Naive thymus-derived CD4-positive, alpha-beta T cell (primary cell): ENCODE results near the gene APOB. TPM values are rescaled to one million over a fixed set of nuclear protein-coding genes. Genes with fewer than 3 reads are reported as not detected.
A peak's percentile ranks its signal among the peaks of the same experiment; 100 is the strongest.

ENCODE experiments used
- ATAC-seq: fragments of 150-1000 bp; cut with Tn5 transposase; 2 replicates; pipeline ENCODE4 v1.10.0; 2021; ENCODE audit warnings: mild to moderate bottlenecking, moderate library complexity
- CTCF ChIA-PET: fragments of 350-600 bp; sonication (Branson Sonifier 250); formaldehyde crosslinking; loops from one replicate; lab custom pipeline; 2021; ENCODE audit warnings: antibody characterized with exemption; lab: Charles Lee
- POLR2A ChIA-PET: fragments of 350-600 bp; sonication (Branson Sonifier 250); formaldehyde crosslinking; loops from one replicate; lab custom pipeline; 2021; ENCODE audit warnings: antibody characterized with exemption, inconsistent platforms; lab: Charles Lee
- DNase-seq, 9 donors: peaks; one replicate each; pipeline versions ENCODE4 v3.0.0 to v3.0.0-alpha.2; 2020 to 2022; ENCODE audit warnings: mixed read lengths in 1 of 9
- H3K27ac ChIP-seq: one replicate; pipeline ENCODE4 v1.7.0; 2013; ENCODE audit warnings: mild to moderate bottlenecking, low read depth, low read length, moderate library complexity
- H3K27me3 ChIP-seq, 2 donors: one replicate each; pipeline ENCODE4 v1.7.0; 2013; ENCODE audit warnings: low read length in 2 of 2, mild to moderate bottlenecking in 2 of 2, moderate library complexity in 2 of 2; ENCODE audit not compliant: control insufficient read depth in 2 of 2, insufficient read depth in 2 of 2
- H3K36me3 ChIP-seq, 3 experiments: 1 replicate in 2 of 3; 2 replicates in 1 of 3; pipeline ENCODE4 v1.7.0; 2013; ENCODE audit warnings: low read length in 3 of 3, mild to moderate bottlenecking in 3 of 3, moderate library complexity in 1 of 3; ENCODE audit not compliant: insufficient read depth in 3 of 3, control insufficient read depth in 2 of 3
- H3K4me1 ChIP-seq, 2 donors: one replicate each; pipeline ENCODE4 v1.7.0; 2013; ENCODE audit warnings: low read length in 2 of 2, mild to moderate bottlenecking in 2 of 2, moderate library complexity in 1 of 2; ENCODE audit not compliant: control insufficient read depth in 2 of 2, insufficient read depth in 2 of 2
- H3K4me3 ChIP-seq: 2 replicates; pipeline ENCODE4 v1.7.0; 2013; ENCODE audit warnings: mild to moderate bottlenecking, low read length
- H3K9me3 ChIP-seq, 3 experiments: 1 replicate in 2 of 3; 2 replicates in 1 of 3; pipeline ENCODE4 v1.7.0; 2013; ENCODE audit warnings: low read length in 3 of 3; ENCODE audit not compliant: control insufficient read depth in 2 of 3
- H3K27ac Mint-ChIP-seq, 9 donors: one replicate each; pipeline ENCODE4 v1.8.0; 2020 to 2022; ENCODE audit warnings: mixed read lengths in 9 of 9, mild to moderate bottlenecking in 8 of 9, moderate library complexity in 5 of 9, inconsistent platforms in 2 of 9
- H3K27me3 Mint-ChIP-seq, 5 donors: one replicate each; pipeline ENCODE4 v1.8.0; 2021 to 2022; ENCODE audit warnings: mixed read lengths in 5 of 5, mild to moderate bottlenecking in 1 of 5
- H3K36me3 Mint-ChIP-seq, 5 donors: one replicate each; pipeline ENCODE4 v1.8.0; 2020 to 2022; ENCODE audit warnings: mixed read lengths in 5 of 5, mild to moderate bottlenecking in 3 of 5, inconsistent platforms in 1 of 5
- H3K4me1 Mint-ChIP-seq, 7 donors: one replicate each; pipeline ENCODE4 v1.8.0; 2020 to 2022; ENCODE audit warnings: mixed read lengths in 7 of 7, mild to moderate bottlenecking in 3 of 7, inconsistent platforms in 1 of 7
- H3K4me3 Mint-ChIP-seq, 10 donors: one replicate each; pipeline ENCODE4 v1.8.0; 2020 to 2022; ENCODE audit warnings: mild to moderate bottlenecking in 10 of 10, mixed read lengths in 10 of 10, moderate library complexity in 6 of 10, inconsistent platforms in 2 of 10
- H3K9me3 Mint-ChIP-seq, 11 donors: one replicate each; pipeline ENCODE4 v1.8.0; 2020 to 2022; ENCODE audit warnings: mixed read lengths in 11 of 11, mild to moderate bottlenecking in 4 of 11, inconsistent platforms in 1 of 11, moderate library complexity in 1 of 11
- intact Hi-C, 2 donors: fragments of 100-400 bp; cut with micrococcal nuclease; formaldehyde crosslinking; loops; one replicate each; pipeline ENCODE4 v1.15.1; 2023
- polyA plus RNA-seq, 2 donors: library from polyadenylated mRNA; unstranded; fragments of 300-500 nt; fragmentation: Illumina TruSeq; gene quantifications; one replicate each; pipeline ENCODE4 v1.2.3, GENCODE V29; 2021
- total RNA-seq, 6 experiments: library from RNA in 5 of 6; stranded (reverse) in 5 of 6; gene quantifications; 1 replicate in 5 of 6; 2 replicates in 1 of 6; pipeline ENCODE4 v1.2.3 and lab custom pipeline; 2021 to 2026

Gene APOB
- total and polyA plus RNA-seq, 7 experiments from 2014 or later = not detected

DNA sequence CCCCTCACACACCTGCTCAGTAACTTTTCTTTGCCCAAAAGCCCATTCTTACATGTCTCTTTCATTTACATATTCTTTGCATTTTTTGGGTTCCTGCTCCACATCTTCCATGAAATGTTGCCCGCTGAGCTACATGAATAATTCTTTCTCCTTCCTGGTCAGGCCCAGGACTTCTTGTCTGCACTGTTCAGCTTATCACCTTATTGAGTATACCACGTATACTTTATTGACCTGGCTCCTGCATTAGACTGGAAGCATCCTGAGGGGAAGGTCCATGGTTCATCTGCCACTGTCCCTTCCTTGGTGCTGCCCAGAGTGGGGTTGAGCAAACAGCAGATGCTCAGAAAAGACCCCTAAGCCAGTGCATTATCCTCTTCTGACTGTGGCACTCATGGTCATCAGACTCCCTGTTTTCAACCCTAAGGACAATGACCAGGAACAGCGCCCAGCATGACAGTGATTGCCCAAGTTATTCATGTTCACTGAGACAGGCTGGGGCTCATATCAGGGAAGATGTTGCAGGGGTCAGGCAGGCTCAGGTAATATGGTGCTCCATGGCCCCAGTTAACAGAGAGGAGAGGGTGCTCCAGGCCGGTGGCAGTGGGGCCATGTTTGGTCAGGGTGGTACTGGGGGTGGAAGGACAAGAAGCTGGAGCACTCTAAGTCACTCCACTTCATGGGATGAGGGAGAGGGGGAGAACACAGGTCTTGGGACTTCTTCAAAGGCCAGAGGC is 7.7 kb downstream of the APOB start:
- no peak overlapping the region for H3K4me3 Mint-ChIP-seq
- H3K4me3 ChIP-seq = no peak overlapping the region
- H3K27me3 ChIP-seq = no peaks in the 10 kb centered on the region
- H3K9me3 ChIP-seq = no peaks in the 10 kb centered on the region
- no peaks in the 10 kb centered on the region for H3K4me1 ChIP-seq
- H3K36me3 ChIP-seq = no peaks in the 10 kb centered on the region
- H3K27ac ChIP-seq = no peak overlapping the region
- H3K9me3 Mint-ChIP-seq = peaks cover 0 to 7% (median 0%) of the 10 kb centered on the region in 11 donors
- ChIA-PET POLR2A (no interaction called here), CTCF (no interaction called here)
- H3K36me3 Mint-ChIP-seq = no peaks in the 10 kb centered on the region
- DNase-seq (no peak), ATAC-seq (no peak)
- peaks cover 0 to 1% (median 0%) of the 10 kb centered on the region in 7 donors for H3K4me1 Mint-ChIP-seq
- peak overlapping the region in 1 of 9 donors; percentile 2 for H3K27ac Mint-ChIP-seq
- intact Hi-C loops = no loop called here
- H3K27me3 Mint-ChIP-seq = peaks cover 0 to 24% (median 10%) of the 10 kb centered on the region in 5 donors

DNA sequence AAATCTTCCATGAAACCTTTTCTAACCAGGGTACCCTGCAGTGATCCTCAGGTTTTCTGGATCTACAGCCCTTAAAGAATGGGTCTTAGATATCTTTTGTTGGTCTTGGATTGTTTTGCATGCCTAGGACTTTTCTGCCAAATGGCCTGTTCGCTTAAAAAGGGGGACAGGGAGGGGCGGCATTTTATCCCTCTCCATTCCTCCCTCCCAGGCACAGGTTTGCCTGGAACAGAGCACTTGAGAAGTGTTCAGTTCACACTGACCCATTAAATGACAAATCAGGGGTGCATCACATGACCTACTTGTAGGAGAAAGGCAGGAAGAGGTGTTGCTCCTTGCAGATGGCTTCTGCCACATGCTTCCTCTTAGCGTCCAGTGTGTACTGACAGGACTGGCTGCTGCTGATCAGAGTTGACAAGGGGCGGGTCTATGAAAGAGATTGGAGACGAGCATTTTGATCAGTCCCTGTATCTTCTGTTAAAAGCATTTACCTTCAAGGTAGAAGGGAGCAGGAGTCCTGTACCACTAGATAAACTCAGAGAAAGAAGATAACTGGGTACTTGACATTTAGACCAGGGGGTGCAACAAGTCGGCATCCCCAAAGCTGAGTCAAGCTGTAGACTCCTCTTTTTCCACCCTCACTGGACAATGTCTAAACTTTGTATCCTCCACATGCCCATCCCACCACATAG is 8.4 kb downstream of the APOB start:
- Mint-ChIP-seq H3K36me3 (no peaks in the 10 kb centered on the region), H3K27me3 (peaks cover 0 to 31% (median 10%) of the 10 kb centered on the region in 5 donors), H3K4me1 (peaks cover 0 to 1% (median 0%) of the 10 kb centered on the region in 7 donors), H3K27ac (peak overlapping the region in 1 of 9 donors; percentile 2), H3K9me3 (peaks cover 0 to 7% (median 0%) of the 10 kb centered on the region in 11 donors), H3K4me3 (no peak overlapping the region)
- no peaks in the 10 kb centered on the region for H3K9me3 ChIP-seq
- no peak overlapping the region for H3K4me3 ChIP-seq
- DNase-seq (no peak), ATAC-seq (no peak)
- ChIA-PET CTCF (no interaction called here), POLR2A (no interaction called here)
- no peaks in the 10 kb centered on the region for H3K4me1 ChIP-seq
- intact Hi-C loops = no loop called here
- no peaks in the 10 kb centered on the region for H3K27me3 ChIP-seq
- no peaks in the 10 kb centered on the region for H3K36me3 ChIP-seq
- no peak overlapping the region for H3K27ac ChIP-seq

DNA sequence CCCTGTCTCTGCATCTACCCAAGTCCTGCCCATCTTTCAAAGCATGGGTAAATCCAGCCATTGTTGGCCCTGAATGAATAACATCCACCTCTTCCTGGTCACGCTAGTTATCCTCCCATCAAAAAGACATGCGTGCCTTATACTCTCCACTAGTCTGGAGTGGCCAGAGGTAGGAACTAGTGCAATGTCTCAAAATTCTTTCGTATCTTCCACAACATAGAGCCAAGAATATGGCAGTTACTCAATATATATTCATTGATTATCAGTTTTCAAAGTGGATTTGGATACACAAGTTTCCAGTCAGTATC is 8.9 kb downstream of the APOB start:
- ATAC-seq = no peak
- intact Hi-C loops = no loop called here
- Mint-ChIP-seq H3K9me3 (peaks cover 0 to 7% (median 0%) of the 10 kb centered on the region in 11 donors), H3K27me3 (peaks cover 0 to 36% (median 10%) of the 10 kb centered on the region in 5 donors), H3K36me3 (no peaks in the 10 kb centered on the region), H3K4me3 (no peak overlapping the region), H3K27ac (no peak overlapping the region), H3K4me1 (peaks cover 0 to 1% (median 0%) of the 10 kb centered on the region in 7 donors)
- Histone ChIP-seq H3K27me3 (no peaks in the 10 kb centered on the region), H3K4me1 (no peaks in the 10 kb centered on the region), H3K36me3 (no peaks in the 10 kb centered on the region), H3K9me3 (no peaks in the 10 kb centered on the region), H3K27ac (no peak overlapping the region), H3K4me3 (no peak overlapping the region)
- ChIA-PET POLR2A (no interaction called here), CTCF (no interaction called here)
- DNase-seq = no peak

DNA sequence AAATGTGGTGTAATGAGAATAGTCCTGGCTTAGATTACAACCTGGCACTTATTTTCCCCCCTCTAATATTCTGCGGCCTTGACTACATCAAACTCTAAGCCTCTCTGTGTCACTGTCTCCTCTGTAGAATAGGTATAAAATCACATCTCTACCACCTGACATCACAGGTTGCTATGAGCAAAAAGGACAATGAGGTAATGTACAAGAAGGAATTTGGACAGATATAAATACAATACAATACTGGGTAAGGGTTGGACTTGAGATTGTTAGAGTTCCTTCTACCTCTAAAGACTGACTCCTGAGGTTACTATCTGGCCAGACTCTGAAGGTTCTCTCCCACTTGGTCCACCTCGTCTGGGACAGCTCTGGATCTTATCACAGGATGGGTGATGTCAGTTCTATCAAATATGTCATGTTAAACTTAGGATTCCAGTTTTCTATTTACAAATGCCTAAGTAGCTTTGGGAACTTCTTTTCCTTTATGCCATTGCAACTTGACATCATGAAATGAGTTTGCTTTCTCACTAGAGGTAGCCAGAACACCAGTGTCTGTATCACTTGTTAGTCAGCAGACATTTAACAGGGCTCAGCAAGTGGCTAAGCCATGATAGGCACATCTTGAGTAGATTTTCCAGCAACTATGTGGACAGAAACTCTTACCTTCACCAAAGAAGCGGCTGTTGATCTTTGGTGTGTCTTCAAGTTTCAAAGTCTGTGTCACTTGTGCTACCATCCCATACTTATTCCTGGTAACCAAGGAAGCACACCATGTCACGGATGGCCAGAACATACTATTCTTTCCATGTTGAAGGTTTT is 9.5 kb downstream of the APOB start:
- intact Hi-C loops = no loop called here
- ATAC-seq = no peak
- H3K4me1 Mint-ChIP-seq = peaks cover 0 to 1% (median 0%) of the 10 kb centered on the region in 7 donors
- H3K36me3 ChIP-seq = no peaks in the 10 kb centered on the region
- no peak for DNase-seq
- no peak overlapping the region for H3K4me3 Mint-ChIP-seq
- no peak overlapping the region for H3K4me3 ChIP-seq
- H3K27ac Mint-ChIP-seq = no peak overlapping the region
- no peaks in the 10 kb centered on the region for H3K36me3 Mint-ChIP-seq
- no peaks in the 10 kb centered on the region for H3K27me3 ChIP-seq
- no peaks in the 10 kb centered on the region for H3K4me1 ChIP-seq
- H3K27ac ChIP-seq = no peak overlapping the region
- H3K9me3 ChIP-seq = no peaks in the 10 kb centered on the region
- peaks cover 2 to 39% (median 10%) of the 10 kb centered on the region in 5 donors for H3K27me3 Mint-ChIP-seq
- H3K9me3 Mint-ChIP-seq = peaks cover 0 to 7% (median 0%) of the 10 kb centered on the region in 11 donors
- ChIA-PET POLR2A (no interaction called here), CTCF (no interaction called here)

DNA sequence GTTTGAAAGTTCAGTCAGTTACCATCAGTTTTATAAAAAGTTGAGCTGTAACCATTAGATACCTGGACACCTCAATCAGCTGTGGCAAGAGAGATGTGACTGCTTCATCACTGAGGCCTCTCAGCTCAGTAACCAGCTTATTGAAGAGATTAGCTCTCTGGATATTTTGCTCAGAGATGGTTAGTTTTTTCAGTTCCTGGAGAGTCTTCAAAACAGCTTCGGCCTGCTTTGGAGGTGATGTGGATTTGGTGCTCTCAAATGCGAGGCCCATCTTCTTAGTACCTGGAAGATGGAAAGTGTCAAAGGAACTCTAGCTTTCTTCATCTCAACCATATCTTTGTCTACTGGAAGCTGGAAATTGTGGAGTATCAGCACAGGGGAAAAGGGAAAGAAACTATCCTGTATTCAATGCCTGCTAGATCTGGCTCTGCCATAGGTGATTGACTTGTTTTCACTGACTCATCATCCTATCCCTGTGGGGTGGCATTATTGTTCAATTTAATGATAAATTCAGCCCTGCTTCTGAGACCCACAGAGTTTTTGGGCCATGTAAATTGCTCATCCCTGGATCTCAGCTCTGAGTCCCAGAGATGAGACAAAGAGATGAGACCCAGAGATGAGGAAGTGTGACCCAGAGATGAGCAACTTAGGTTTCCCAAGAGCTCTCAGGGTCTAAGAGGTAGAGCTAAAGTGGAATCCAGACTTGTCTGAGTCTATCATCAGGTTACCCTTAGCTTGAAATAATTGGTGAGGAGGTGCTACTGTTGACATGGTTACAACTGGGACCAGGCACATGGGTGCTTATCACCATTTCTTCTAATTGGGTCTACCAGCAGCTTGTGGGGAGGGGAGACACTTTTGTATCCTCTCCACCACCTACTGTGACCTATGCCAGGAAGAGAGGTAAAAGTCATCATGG is 10.4 kb downstream of the APOB start:
- Histone ChIP-seq H3K36me3 (no peaks in the 10 kb centered on the region), H3K27me3 (no peaks in the 10 kb centered on the region), H3K4me3 (no peak overlapping the region), H3K4me1 (no peaks in the 10 kb centered on the region), H3K9me3 (no peaks in the 10 kb centered on the region), H3K27ac (no peak overlapping the region)
- Mint-ChIP-seq H3K27me3 (peaks cover 2 to 39% (median 18%) of the 10 kb centered on the region in 5 donors), H3K27ac (no peak overlapping the region), H3K4me3 (no peak overlapping the region), H3K4me1 (peaks cover 0 to 1% (median 0%) of the 10 kb centered on the region in 7 donors), H3K9me3 (peaks cover 0 to 7% (median 0%) of the 10 kb centered on the region in 11 donors), H3K36me3 (peaks cover 0 to 3% (median 0%) of the 10 kb centered on the region in 5 donors)
- ChIA-PET POLR2A (no interaction called here), CTCF (interaction anchor here (2.1 kb wide), 1 partner anchor 8 kb away, joined by 9 read pairs; no protein-coding TSS in a partner anchor)
- DNase-seq (no peak), ATAC-seq (no peak)
- intact Hi-C loops = no loop called here
